Measurements from ENCODE around the gene DYNLT4.

GRCh38 chr1:44778705-44779576 is 28.2 kb downstream of the DYNLT4 start:
- TF ChIP-seq CTCF (IDR thresholded peaks at IDR 0.05; ENCODE audit: low read depth, low read length) (no peak), EZH2phosphoT487 (IDR thresholded peaks at IDR 0.05; ENCODE audit: low read depth) (no peak)
